GM10847 (cell line): ENCODE results near the gene ROPN1L.

Experiments used
- POLR2A ChIP-seq: IDR thresholded peaks from 2 replicates; pipeline ENCODE4 v1.6.1; 2011; ENCODE audit not compliant: insufficient read length; ENCODE audit errors: extremely low read depth

Gene ROPN1L

GRCh38 chr5:10478436-10478835, 36.8 kb downstream of the ROPN1L start:
- no peak for TF ChIP-seq POLR2A

GRCh38 chr5:10479154-10479721, 37.6 kb downstream of the ROPN1L start:
- no peak for TF ChIP-seq POLR2A

GRCh38 chr5:10480237-10480985, 38.7 kb downstream of the ROPN1L start:
- no peak for TF ChIP-seq POLR2A

- no peak for TF ChIP-seq POLR2A
Observed at GRCh38 chr5:10481241-10481935, 39.7 kb downstream of the ROPN1L start.

DNA sequence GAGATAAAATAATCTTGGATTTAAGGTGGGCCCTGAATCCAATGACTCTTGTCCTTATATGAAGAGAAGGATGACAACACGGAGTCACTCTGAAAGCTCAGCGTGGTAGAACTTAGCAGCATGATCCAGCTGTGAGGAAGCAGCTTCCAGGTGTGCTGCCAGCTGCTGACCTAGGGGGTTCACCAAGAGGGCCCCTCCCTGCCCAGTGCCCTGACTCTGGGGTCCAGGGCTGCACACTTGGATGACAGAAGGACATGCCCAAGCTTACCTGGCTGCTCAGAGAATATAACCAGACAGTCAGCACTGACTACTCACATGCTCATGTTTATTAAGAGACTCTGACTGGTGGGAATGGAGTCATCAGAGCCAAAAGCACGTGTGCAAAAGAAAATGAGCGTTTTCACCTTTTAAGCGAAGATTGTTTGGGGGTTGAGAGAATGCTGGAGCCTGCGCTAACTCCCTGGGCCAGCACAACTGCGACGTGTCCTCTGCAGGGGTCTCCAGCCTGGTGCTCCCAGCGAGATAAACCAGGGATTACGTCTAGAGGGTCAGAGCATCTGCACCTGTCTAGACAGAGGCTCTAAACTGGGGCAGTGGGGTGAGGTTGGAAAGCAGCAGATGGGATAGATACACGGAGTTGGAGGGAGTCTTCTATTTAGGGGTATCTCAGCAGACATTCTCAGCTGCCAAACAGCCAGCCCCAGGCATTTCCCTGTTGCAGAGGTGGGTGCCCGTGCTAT, 41.3 kb downstream of the ROPN1L start:
- no peak for TF ChIP-seq POLR2A

DNA sequence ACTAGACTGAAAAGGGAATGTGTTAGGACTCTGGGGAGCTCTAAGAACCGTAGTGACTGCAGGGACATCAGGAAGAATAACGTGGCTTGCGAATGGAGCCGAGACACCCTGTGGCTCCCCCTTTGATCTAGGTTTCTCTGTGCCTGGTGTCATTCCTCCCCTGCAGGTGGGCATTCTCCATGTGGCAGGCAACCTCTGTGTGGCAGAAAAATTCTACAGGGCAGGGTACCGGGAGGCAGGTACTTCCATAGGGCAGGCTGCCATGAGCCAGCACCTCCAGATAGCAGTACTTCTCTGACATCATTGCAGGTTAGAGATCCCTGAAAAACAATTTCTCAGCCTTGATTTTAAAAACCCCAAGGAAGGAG, 43.1 kb downstream of the ROPN1L start:
- TF ChIP-seq POLR2A = no peak

GRCh38 chr5:10485142-10485795, 43.6 kb downstream of the ROPN1L start:
- no peak for TF ChIP-seq POLR2A

DNA sequence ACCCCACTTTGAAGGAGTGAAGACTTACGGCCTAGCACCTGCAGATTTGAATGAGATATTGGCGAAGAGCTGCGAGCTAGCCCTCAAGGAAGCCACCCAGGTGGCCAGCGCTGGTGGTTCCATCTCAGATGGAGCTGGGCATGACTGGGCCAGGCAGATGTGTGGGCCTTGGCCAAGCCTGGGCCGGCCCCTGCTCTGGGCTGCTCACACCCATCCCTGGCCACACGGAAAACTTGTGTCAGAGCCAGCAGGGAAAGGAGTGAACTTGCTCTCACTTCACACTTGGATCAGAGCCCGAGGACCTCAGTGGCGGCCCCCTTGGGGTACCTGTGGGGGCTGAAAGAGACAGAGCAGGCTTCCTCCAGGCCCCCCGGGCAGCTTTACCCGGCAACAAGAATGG, 44.2 kb downstream of the ROPN1L start:
- TF ChIP-seq POLR2A = no peak

- no peak for TF ChIP-seq POLR2A
Observed at GRCh38 chr5:10486511-10487344, 45.0 kb downstream of the ROPN1L start.

DNA sequence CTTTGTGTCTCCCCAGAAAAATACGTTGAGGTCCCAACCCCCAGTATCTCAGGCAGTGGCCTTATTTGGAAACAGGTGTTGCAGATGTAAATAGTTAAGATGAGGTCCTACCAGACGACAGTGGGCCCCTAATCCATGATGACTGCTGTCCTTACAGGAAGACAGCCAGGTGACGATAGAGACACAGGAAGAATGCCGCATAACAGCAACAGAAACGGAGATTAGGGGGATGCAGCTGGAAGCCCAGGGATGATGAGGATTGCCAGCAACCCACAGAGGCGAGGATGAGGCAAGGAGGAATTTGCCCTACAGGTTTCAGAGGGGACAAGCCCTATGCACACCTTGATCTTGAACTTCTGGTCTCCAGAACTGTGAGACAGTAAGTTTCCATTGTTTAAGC, 46.5 kb downstream of the ROPN1L start:
- no peak for TF ChIP-seq POLR2A

DNA sequence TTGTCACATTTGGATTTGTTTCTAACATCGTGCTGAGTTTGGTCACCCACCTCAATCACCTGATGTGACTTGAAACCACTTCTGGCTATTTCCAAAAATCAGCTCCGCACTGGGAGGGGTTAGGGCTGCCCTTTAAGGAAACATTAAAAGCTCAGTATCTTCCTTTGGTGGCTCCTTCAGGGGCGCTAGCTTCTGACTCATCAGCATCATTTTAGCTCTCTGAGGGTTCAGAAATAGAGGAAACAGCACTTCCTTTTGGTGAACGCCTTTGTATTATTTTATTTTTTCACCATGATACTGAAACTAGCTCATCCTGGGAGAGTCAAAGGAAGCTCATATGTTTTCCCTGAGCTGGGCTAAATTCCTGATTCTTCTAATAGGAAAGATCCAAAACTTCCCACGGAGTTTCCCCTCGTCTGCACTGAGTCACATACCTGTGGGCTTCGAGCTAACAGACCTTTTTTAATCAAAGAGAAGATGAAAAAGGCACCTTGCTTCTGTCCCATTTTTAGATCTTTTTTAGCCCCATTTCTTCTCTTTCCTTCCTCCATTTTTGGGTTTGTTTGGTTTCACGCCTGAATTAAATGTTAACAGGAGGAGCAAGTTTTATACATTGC, 48.2 kb downstream of the ROPN1L start:
- no peak for TF ChIP-seq POLR2A

DNA sequence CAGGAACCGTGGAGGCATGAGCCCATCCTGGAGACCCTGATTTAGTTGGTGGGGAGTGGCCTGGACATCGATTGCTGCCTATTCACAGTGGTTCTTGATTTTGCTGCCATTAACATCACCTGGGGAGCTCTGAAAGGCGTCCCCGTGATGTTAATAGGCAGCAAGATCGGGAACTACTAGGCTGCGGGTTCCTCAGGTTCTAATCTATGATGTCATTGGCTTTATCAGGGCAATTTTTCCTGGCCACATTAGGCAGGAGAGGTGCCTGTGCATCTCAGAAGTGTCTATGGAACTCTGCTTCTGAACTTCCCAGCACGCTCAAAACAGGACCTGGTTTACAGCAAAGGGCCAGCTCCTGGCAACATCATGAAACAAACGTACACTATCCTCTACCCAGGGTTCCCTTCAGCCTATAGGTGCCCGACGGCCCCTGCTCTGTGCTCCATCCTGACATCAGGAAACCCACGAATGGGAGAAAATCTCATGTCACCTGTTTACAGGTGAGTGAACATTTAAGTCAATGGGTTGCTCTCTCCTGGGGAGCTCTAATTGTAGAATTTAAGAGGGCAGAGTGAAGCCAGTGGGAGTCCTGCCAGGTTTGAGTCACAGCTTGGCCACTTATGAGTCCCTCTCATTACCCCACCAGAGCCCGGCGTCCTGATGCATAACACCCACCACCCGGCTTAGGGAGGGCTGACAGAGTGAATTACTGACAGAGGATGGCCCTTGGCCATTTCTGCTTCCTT, 49.4 kb downstream of the ROPN1L start:
- TF ChIP-seq POLR2A = no peak

GRCh38 chr5:10491673-10492026, 50.0 kb downstream of the ROPN1L start:
- no peak for TF ChIP-seq POLR2A
